ENCODE data around the gene CXCL5. TPM values are rescaled to one million over a fixed set of nuclear protein-coding genes. Genes with fewer than 3 reads are reported as not detected.
"Not testable (repeated sequence)": the region's sequence is repeated elsewhere in the genome, so short reads cannot be mapped to it uniquely, and the experiment has no call there.

Gene CXCL5
- polyA plus RNA-seq, 1 of the 3 experiments (the other 2 are of a cell fraction) = 0.02 TPM

DNA sequence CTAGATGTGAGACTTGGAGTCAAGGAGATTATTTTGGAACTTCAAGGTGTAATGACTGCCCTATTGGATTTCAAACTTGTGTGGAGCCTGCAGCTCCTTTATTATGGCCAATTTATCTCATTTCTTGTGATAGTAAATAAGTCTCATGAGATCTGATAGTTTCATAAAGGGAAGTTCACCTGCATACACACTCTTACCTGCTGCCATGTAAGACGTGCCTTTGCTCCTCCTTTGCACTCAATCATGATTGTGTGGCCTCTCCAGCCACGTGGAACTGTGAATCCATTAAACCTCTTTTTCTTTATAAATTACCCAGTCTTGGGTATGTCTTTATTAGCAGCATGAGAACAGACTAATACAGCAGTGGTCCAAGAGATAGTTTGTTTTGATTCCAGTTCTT, 35.8 kb downstream of the CXCL5 start:
- H3K27me3 ChIP-seq (ENCODE audit: insufficient read depth) = no peaks in the 10 kb centered on the region
- no peaks in the 10 kb centered on the region for H3K9me2 ChIP-seq
- H3K79me2 ChIP-seq (ENCODE audit: insufficient read depth) = no peaks in the 10 kb centered on the region
- no peaks in the 10 kb centered on the region for H3K9me3 ChIP-seq
- H4K20me1 ChIP-seq (ENCODE audit: insufficient read depth) = no peaks in the 10 kb centered on the region
- H3K36me3 ChIP-seq (replicated peaks in 1 of 2; ENCODE audit: control insufficient read depth in 1 of 2, insufficient read depth in 2 of 2, low read length in 1 of 2) = no peaks in the 10 kb centered on the region
- H3F3A ChIP-seq (replicated peaks; ENCODE audit: insufficient read depth) = no peaks in the 10 kb centered on the region
- TF ChIP-seq JUND (IDR thresholded peaks at IDR 0.05) (no peak), RXRA (IDR thresholded peaks at IDR 0.05; ENCODE audit: borderline replicate concordance, low read depth) (no peak), TAF1 (IDR thresholded peaks at IDR 0.05; ENCODE audit: borderline replicate concordance, low read depth, low read length) (no peak), RAD21 (IDR thresholded peaks at IDR 0.05; ENCODE audit: low read length) (no peak), RFX5 (IDR thresholded peaks at IDR 0.05; ENCODE audit: low read length) (no peak)
- no peak overlapping the region for H3K9ac ChIP-seq
- no peak overlapping the region for H3K4me2 ChIP-seq
- WGBS (ENCODE audit: low lambda C conversion rate) = 2% methylated on average over 2 of the region's 2 CpGs
- POLR2A ChIA-PET = no interaction called here
- no peaks in the 10 kb centered on the region for H3K4me1 ChIP-seq (ENCODE audit: control insufficient read depth in 1 of 2, insufficient read depth in 2 of 2, low read depth in 1 of 2, low read length in 1 of 2)
- CTCF ChIA-PET = no interaction called here
- H2AFZ ChIP-seq (ENCODE audit: low read depth) = no peak overlapping the region
- no peak for DNase-seq
- no peak overlapping the region for H3K4me3 ChIP-seq (ENCODE audit: low read depth in 2 of 2, low read length in 1 of 2)
- H3K27ac ChIP-seq (ENCODE audit: low read depth in 2 of 2, low read length in 1 of 2) = no peak overlapping the region

DNA sequence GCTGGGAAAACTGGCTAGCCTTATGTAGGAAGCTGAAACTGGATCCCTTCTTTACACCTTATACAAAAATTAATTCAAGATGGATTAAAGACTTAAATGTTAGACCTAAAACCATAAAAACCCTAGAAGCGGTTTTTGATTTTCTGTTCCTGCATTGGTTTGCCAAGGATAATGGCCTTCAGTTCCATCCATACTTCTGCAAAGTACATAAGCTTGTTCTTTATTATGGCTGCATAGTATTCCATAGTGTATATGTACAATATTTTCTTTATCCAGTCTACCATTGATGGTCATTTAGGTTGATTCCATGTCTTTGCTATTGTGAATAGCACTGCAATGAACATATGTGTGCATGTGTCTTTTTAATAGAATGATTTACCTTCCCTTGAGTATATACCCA, 39.4 kb downstream of the CXCL5 start:
- H4K20me1 ChIP-seq (ENCODE audit: insufficient read depth); H3K4me3 ChIP-seq (ENCODE audit: low read depth in 2 of 2, low read length in 1 of 2); H2AFZ ChIP-seq (ENCODE audit: low read depth); H3K36me3 ChIP-seq (replicated peaks in 1 of 2; ENCODE audit: control insufficient read depth in 1 of 2, insufficient read depth in 2 of 2, low read length in 1 of 2); H3K9ac ChIP-seq; H3K27ac ChIP-seq (ENCODE audit: low read depth in 2 of 2, low read length in 1 of 2); DNase-seq; H3K9me3 ChIP-seq; H3K9me2 ChIP-seq; H3K79me2 ChIP-seq (ENCODE audit: insufficient read depth); POLR2A ChIA-PET; H3K27me3 ChIP-seq (ENCODE audit: insufficient read depth); H3K4me1 ChIP-seq (ENCODE audit: control insufficient read depth in 1 of 2, insufficient read depth in 2 of 2, low read depth in 1 of 2, low read length in 1 of 2); H3F3A ChIP-seq (replicated peaks; ENCODE audit: insufficient read depth); CTCF ChIA-PET; H3K4me2 ChIP-seq: not testable (repeated sequence)
- WGBS (ENCODE audit: low lambda C conversion rate) = 8% methylated on average over 1 of the region's 1 CpG

DNA sequence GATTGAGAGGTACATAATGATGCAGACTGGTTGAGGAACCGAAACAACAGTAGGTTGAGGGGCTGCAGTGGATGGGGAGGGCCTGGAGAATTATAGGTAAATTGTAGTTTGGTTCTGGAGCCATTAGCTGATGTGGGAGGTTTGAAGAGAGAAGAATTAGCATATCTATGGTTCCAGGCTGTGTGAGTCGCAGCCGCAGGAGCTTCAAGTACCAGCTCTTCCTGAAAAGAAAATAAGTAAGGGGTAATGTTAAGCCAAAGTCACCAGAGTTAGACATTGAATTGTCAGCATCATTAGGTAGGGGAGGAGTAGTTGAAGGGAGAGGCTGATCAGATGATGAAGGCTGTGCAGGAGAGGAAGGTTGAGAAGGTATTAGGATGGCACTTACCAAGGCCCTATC, 46.1 kb downstream of the CXCL5 start:
- 14% methylated on average over 3 of the region's 3 CpGs for WGBS (ENCODE audit: low lambda C conversion rate)

DNA sequence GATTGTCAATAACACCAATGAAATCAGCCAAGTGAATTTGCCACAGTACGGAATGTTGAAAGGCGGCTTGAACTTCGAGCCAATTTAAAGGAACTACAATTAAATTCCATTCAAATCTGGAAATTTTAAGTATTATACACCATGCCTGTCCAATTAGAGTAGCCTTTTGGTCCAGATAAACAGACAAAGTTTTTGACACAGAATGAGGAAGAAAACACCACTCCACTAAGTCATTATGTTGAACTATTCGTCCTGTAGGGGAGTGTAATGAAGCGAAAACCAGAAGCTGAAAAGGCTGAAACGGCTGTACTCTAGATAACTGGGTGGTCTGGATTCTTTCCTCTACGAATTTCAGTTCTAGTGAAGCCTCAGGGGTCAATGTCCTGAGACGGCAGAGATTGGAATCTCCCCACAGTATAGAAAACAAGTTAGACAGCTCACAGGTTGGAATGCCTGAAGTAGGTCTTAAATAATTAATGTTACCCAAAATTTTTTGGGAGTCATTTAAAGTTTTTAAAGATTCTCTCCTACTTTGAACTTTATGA, 48.0 kb downstream of the CXCL5 start:
- CTCF ChIA-PET = interaction anchor here (0.7 kb wide), 1 partner anchor 13 kb away, joined by 3 read pairs; no protein-coding TSS in a partner anchor
- H3F3A ChIP-seq (replicated peaks; ENCODE audit: insufficient read depth); H3K27me3 ChIP-seq (ENCODE audit: insufficient read depth); H3K36me3 ChIP-seq (replicated peaks in 1 of 2; ENCODE audit: control insufficient read depth in 1 of 2, insufficient read depth in 2 of 2, low read length in 1 of 2); DNase-seq; H3K4me3 ChIP-seq (ENCODE audit: low read depth in 2 of 2, low read length in 1 of 2); POLR2A ChIA-PET; H3K9me2 ChIP-seq; H3K9me3 ChIP-seq; H3K79me2 ChIP-seq (ENCODE audit: insufficient read depth); H3K9ac ChIP-seq; H3K4me2 ChIP-seq; H3K4me1 ChIP-seq (ENCODE audit: control insufficient read depth in 1 of 2, insufficient read depth in 2 of 2, low read depth in 1 of 2, low read length in 1 of 2); H3K27ac ChIP-seq (ENCODE audit: low read depth in 2 of 2, low read length in 1 of 2); H4K20me1 ChIP-seq (ENCODE audit: insufficient read depth); H2AFZ ChIP-seq (ENCODE audit: low read depth): not testable (repeated sequence)
- WGBS (ENCODE audit: low lambda C conversion rate) = 14% methylated on average over 8 of the region's 8 CpGs

More for the DNA sequence above, 46.1 kb downstream of the CXCL5 start:
- H4K20me1 ChIP-seq (ENCODE audit: insufficient read depth) = no peaks in the 10 kb centered on the region
- H3K9me2 ChIP-seq = no peaks in the 10 kb centered on the region
- no peak for DNase-seq
- no peaks in the 10 kb centered on the region for H3F3A ChIP-seq (replicated peaks; ENCODE audit: insufficient read depth)
- no peak overlapping the region for H3K4me3 ChIP-seq (ENCODE audit: low read depth in 2 of 2, low read length in 1 of 2)
- H3K4me2 ChIP-seq = no peak overlapping the region
- no peaks in the 10 kb centered on the region for H3K79me2 ChIP-seq (ENCODE audit: insufficient read depth)
- no peaks in the 10 kb centered on the region for H3K36me3 ChIP-seq (replicated peaks in 1 of 2; ENCODE audit: control insufficient read depth in 1 of 2, insufficient read depth in 2 of 2, low read length in 1 of 2)
- H3K27me3 ChIP-seq (ENCODE audit: insufficient read depth) = peaks cover 4% of the 10 kb centered on the region; the same call in 1 of the 2 replicates
- no peaks in the 10 kb centered on the region for H3K9me3 ChIP-seq
- ChIA-PET CTCF (no interaction called here), POLR2A (no interaction called here)
- H3K9ac ChIP-seq = no peak overlapping the region
- H2AFZ ChIP-seq (ENCODE audit: low read depth) = no peak overlapping the region
- TF ChIP-seq, protein P1, sequence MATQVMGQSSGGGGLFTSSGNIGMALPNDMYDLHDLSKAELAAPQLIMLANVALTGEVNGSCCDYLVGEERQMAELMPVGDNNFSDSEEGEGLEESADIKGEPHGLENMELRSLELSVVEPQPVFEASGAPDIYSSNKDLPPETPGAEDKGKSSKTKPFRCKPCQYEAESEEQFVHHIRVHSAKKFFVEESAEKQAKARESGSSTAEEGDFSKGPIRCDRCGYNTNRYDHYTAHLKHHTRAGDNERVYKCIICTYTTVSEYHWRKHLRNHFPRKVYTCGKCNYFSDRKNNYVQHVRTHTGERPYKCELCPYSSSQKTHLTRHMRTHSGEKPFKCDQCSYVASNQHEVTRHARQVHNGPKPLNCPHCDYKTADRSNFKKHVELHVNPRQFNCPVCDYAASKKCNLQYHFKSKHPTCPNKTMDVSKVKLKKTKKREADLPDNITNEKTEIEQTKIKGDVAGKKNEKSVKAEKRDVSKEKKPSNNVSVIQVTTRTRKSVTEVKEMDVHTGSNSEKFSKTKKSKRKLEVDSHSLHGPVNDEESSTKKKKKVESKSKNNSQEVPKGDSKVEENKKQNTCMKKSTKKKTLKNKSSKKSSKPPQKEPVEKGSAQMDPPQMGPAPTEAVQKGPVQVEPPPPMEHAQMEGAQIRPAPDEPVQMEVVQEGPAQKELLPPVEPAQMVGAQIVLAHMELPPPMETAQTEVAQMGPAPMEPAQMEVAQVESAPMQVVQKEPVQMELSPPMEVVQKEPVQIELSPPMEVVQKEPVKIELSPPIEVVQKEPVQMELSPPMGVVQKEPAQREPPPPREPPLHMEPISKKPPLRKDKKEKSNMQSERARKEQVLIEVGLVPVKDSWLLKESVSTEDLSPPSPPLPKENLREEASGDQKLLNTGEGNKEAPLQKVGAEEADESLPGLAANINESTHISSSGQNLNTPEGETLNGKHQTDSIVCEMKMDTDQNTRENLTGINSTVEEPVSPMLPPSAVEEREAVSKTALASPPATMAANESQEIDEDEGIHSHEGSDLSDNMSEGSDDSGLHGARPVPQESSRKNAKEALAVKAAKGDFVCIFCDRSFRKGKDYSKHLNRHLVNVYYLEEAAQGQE (IDR thresholded peaks at IDR 0.05; ENCODE audit: low read depth, low read length) = no peak
- TF ChIP-seq, protein P2, sequence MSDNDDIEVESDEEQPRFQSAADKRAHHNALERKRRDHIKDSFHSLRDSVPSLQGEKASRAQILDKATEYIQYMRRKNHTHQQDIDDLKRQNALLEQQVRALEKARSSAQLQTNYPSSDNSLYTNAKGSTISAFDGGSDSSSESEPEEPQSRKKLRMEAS (IDR thresholded peaks at IDR 0.05; ENCODE audit: low read depth) = no peak
- TF ChIP-seq RFX5 (IDR thresholded peaks at IDR 0.05; ENCODE audit: low read length) (no peak), MXI1 (IDR thresholded peaks at IDR 0.05; ENCODE audit: low read depth, low read length) (no peak), YY1 (IDR thresholded peaks at IDR 0.05; ENCODE audit: low read depth) (no peak), RXRA (IDR thresholded peaks at IDR 0.05; ENCODE audit: borderline replicate concordance, low read depth) (no peak), FOXM1 (IDR thresholded peaks at IDR 0.05; ENCODE audit: low read depth) (no peak), EP300 (IDR thresholded peaks at IDR 0.05; ENCODE audit: borderline replicate concordance in 1 of 2, low read depth in 1 of 2, low read length in 1 of 2) (no peak), SMC3 (IDR thresholded peaks at IDR 0.05; ENCODE audit: low read depth, low read length) (no peak)
- H3K4me1 ChIP-seq (ENCODE audit: control insufficient read depth in 1 of 2, insufficient read depth in 2 of 2, low read depth in 1 of 2, low read length in 1 of 2) = no peaks in the 10 kb centered on the region
- H3K27ac ChIP-seq (ENCODE audit: low read depth in 2 of 2, low read length in 1 of 2) = no peak overlapping the region

Measured in SK-N-SH (cell line).